ENCODE measurements around the gene CARD19.

GRCh38 chr9:93138171-93138764 lies 42.3 kb downstream of the CARD19 start:
- TF ChIP-seq TAF1 (IDR thresholded peaks at IDR 0.05; ENCODE audit: borderline replicate concordance, low read depth, low read length) = no peak
- TF ChIP-seq POLR2A (IDR thresholded peaks at IDR 0.05; ENCODE audit: low read depth, low read length) = no peak
- TF ChIP-seq POLR2AphosphoS5 (IDR thresholded peaks at IDR 0.05; ENCODE audit: low read depth, low read length) = no peak
